GM18498 (cell line): ENCODE results near the gene C9orf50.

ENCODE experiments used
- ATAC-seq: cut with Tn5 transposase; IDR thresholded peaks from one replicate; pipeline ENCODE4 v1.9.1; 2021; ENCODE audit warnings: mild to moderate bottlenecking, moderate library complexity; ENCODE audit not compliant: unreplicated experiment

C9orf50 gene

GRCh38 chr9:129612815-129613519, 7.9 kb downstream of the C9orf50 start:
- no peak for ATAC-seq

GRCh38 chr9:129612123-129612522, 8.8 kb downstream of the C9orf50 start:
- ATAC-seq = no peak

GRCh38 chr9:129611307-129611800, 9.5 kb downstream of the C9orf50 start:
- no peak for ATAC-seq

- ATAC-seq = peak; percentile 52
Measured at GRCh38 chr9:129610473-129611306, 10.2 kb downstream of the C9orf50 start.

GRCh38 chr9:129610213-129610472, 10.8 kb downstream of the C9orf50 start:
- ATAC-seq = no peak

- ATAC-seq = no peak
Measured at GRCh38 chr9:129609486-129610212, 11.3 kb downstream of the C9orf50 start.

- no peak for ATAC-seq
Measured at GRCh38 chr9:129608561-129609481, 12.1 kb downstream of the C9orf50 start.

GRCh38 chr9:129607027-129607387, 13.9 kb downstream of the C9orf50 start:
- ATAC-seq = no peak

- no peak for ATAC-seq
Measured at GRCh38 chr9:129606161-129607026, 14.5 kb downstream of the C9orf50 start.

- ATAC-seq = no peak
Measured at GRCh38 chr9:129604766-129605163, 16.1 kb downstream of the C9orf50 start.

GRCh38 chr9:129604056-129604765, 16.7 kb downstream of the C9orf50 start:
- ATAC-seq = no peak

GRCh38 chr9:129602598-129603415, 18.1 kb downstream of the C9orf50 start:
- ATAC-seq = no peak

GRCh38 chr9:129601082-129601674, 19.7 kb downstream of the C9orf50 start:
- no peak for ATAC-seq

- no peak for ATAC-seq
Measured at GRCh38 chr9:129598089-129598596, 22.8 kb downstream of the C9orf50 start.

- ATAC-seq = no peak
Measured at GRCh38 chr9:129597355-129598088, 23.4 kb downstream of the C9orf50 start.

GRCh38 chr9:129596541-129597331, 24.2 kb downstream of the C9orf50 start:
- no peak for ATAC-seq
